A549 (cell line): Measurements from ENCODE around the gene DYSF.

Experiments used
- BCL3 ChIP-seq: fragments of >200 bp; sonication (Bioruptor Twin); formaldehyde crosslinking; IDR thresholded peaks from 3 replicates; pipeline ENCODE4 v1.6.1; 2016
- CHD2 ChIP-seq: fragments of 150-350 bp; IDR thresholded peaks from 2 replicates; pipeline ENCODE4 v1.6.1; 2014; ENCODE audit warnings: low read length; ENCODE audit not compliant: partially characterized antibody
- JUNB ChIP-seq: fragments of >200 bp; sonication (Bioruptor Twin); formaldehyde crosslinking; IDR thresholded peaks from 2 replicates; pipeline ENCODE4 v1.6.1; 2016
- NPAS2 ChIP-seq: fragments of 250-450 bp; sonication (Bioruptor Pico); IDR thresholded peaks from 2 replicates; pipeline ENCODE4 v1.8.0; 2022; ENCODE audit warnings: mild to moderate bottlenecking, moderate library complexity, borderline replicate concordance
- POLR2A ChIP-seq: IDR thresholded peaks from 2 replicates; pipeline ENCODE4 v1.6.1; 2012; ENCODE audit warnings: mild to moderate bottlenecking, low read length
- RFX5 ChIP-seq: fragments of 450-650 bp; IDR thresholded peaks from 2 replicates; pipeline ENCODE4 v1.7.1; 2014; ENCODE audit warnings: antibody characterized with exemption, mild to moderate bottlenecking, moderate library complexity
- RNF2 ChIP-seq: fragments of 200-600 bp; sonication (generic); IDR thresholded peaks from 2 replicates; pipeline ENCODE4 v1.6.1; 2016; ENCODE audit warnings: low read depth, mild to moderate bottlenecking, antibody characterized with exemption, moderate library complexity, borderline replicate concordance

GRCh38 chr2:71613953-71614925 is 160.9 kb downstream of the DYSF start:
- TF ChIP-seq RFX5 (no peak), CHD2 (no peak), RNF2 (no peak), BCL3 (no peak), NPAS2 (CRISPR knock-in tag) (no peak), JUNB (no peak), POLR2A (no peak)
